H1 (cell line): ENCODE results near the gene SIK2. TPM values are rescaled to one million over a fixed set of nuclear protein-coding genes. Genes with fewer than 3 reads are reported as not detected.

Experiments
- CTBP2 ChIP-seq: IDR thresholded peaks from 2 replicates; pipeline ENCODE4 v1.7.0; 2011; ENCODE audit warnings: borderline replicate concordance, mild to moderate bottlenecking, moderate library complexity, mixed read lengths, low read length; ENCODE audit not compliant: insufficient read depth, insufficient read length
- SIN3A ChIP-seq, 2 experiments: IDR thresholded peaks in 1 of 2; conservative IDR thresholded peaks in 1 of 2; 2 replicates each; pipeline ENCODE4 v1.6.1; 2011 to 2012; ENCODE audit warnings: low read length in 2 of 2, improper control_type of control experiment in 1 of 2, low read depth in 1 of 2, mild to moderate bottlenecking in 1 of 2
- polyA plus RNA-seq, 7 experiments: library from polyadenylated mRNA; depleted of rRNA in 3 of 7; stranded (reverse) in 5 of 7; unstranded in 2 of 7; fragments of >200 nt in 5 of 7; fragments of 200-250 nt in 2 of 7; gene quantifications; 1 replicate in 5 of 7; 2 replicates in 1 of 7; 4 replicates in 1 of 7; pipeline versions ENCODE4 v1.2.1 to v1.2.3, GENCODE V29; 2011 to 2013; ENCODE audit warnings: missing spikeins in 2 of 7, mixed read lengths in 2 of 7
- total RNA-seq: library from RNA; stranded (reverse); fragmentation: NEBNext Ultra II Directional; extraction: Animal tissue kit (Norgen Biotek cat#: 25700); gene quantifications from 2 replicates; pipeline ENCODE4 v1.2.1, GENCODE V29; 2021

The SIK2 gene
- total and polyA plus RNA-seq, 2 of the 8 experiments (the other 6 are each of a cell fraction or from before 2014, with no cell fraction given) = 8.8 to 11.2 TPM

- TF ChIP-seq CTBP2 (no peak), SIN3A (conservative IDR thresholded peaks at IDR 0.05 in 1 of 2, IDR thresholded peaks at IDR 0.05 in 1 of 2; ENCODE audit: low read depth in 1 of 2, low read length in 2 of 2) (no peak)
Measured at GRCh38 chr11:111624608-111625007, 22.4 kb downstream of the SIK2 start (continued).
